GM18520 (cell line): Measurements from ENCODE around the gene GRIK4.
"Not testable (repeated sequence)": the region's sequence is repeated elsewhere in the genome, so short reads cannot be mapped to it uniquely, and the experiment has no call there.

Experiments used
- ATAC-seq: cut with Tn5 transposase; IDR thresholded peaks from one replicate; pipeline ENCODE4 v1.9.1; 2021; ENCODE audit not compliant: unreplicated experiment

The GRIK4 gene

DNA sequence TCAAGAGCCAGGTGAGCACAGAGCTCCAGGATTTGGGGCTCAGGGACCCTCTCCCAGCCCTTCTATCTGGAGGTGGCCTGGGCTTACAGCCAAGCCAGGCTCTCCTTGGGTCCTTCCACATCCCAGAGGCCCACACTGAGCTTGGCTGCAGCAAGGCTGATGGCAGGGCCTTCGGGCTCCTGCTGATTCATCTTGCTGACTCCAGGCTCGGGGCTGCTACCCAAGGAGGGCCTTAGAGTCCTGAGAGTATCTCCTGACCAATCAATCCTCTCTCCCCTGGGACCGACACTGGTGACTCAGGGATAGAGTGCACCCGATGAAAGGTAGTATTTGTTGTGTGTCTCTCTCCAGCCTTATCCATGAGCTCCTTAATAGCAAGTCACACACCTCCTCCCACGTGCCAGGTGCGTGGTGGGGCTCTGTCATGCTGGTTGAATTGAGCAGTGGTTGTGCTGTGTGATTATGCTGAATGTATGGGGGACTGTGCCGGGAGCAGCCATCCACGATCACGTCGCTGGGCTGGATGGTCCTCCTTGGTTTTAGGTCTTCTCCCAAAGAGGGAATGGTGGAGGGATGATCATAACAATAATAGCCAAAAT lies 62.3 kb downstream of the GRIK4 start:
- no peak for ATAC-seq

DNA sequence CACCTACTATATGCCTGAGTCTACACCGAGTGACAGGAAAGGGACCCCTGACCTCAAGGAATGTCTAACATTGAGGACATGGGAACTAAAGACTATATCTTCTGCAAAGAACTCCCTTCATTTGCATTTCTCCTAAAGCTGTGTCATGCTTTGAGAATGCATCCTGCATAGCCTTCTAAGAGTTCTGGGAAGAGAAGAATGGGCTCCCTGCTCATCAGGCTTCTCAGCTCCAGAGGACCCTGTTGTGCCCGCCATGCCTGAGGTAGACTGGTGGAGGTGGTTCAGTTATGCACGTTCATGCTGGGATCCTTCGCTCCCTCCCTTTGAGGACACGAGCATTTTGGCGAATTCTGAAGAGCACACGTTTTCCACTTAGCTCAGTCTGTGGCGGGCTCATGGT lies 63.3 kb downstream of the GRIK4 start:
- no peak for ATAC-seq

DNA sequence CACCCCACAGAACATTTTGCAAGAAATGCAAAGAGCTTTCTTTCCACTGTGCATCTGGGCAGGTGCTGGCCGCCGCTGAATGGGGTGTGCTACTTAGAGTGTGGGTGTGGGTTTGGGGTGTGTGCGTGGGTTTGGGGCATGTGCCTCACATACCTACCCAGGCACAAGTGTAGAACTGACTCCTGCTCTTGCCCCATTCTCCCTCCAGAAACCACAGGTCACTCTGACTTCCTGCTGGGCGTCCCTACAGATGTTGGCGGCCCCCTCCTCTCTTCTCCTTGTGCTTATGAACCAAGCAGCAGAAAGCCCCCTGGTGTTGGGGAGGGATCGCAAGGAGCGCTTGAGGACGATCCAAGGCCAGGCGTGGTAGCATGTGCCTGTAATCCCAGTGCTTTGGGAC lies 63.9 kb downstream of the GRIK4 start:
- no peak for ATAC-seq

DNA sequence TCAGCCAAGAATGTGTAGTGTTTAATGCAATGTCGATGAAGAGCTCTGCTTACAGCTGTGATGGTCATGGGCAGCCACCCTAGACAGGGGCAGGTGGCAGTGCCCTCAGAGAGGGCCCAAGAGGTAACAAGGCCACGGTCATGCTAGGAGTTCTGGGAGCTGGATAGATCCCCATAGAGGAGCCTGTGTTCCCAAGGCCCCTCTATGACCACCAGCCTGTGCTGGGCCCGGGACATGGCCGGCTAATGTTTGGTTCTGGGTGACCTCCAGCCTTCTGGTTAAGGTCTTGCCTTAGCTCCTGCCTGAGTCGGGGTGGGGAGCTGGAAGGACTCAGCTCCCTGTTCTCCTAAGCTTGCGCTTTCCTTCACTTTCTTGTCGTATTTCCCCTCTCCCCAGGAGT lies 65.1 kb downstream of the GRIK4 start:
- ATAC-seq, result no peak

DNA sequence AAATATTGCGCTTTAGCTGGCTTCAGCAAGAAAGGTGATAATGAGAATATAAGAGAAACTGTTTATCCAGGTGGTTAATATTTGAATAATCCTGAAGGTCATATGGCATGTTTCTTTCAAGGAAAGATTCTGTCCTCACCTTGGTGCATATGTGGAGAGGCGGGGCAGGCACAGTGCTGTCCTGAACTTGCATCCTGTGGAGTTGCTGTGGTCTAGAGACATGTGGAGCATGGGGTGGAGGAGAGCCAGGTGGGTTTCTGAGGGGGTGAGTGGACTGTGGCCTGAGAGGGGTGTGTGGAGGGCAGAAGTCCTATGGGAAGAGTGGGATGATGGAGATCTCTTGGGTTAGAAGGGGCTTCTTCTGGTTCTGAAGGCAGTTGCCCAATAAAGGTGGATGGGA lies 65.5 kb downstream of the GRIK4 start:
- no peak for ATAC-seq

DNA sequence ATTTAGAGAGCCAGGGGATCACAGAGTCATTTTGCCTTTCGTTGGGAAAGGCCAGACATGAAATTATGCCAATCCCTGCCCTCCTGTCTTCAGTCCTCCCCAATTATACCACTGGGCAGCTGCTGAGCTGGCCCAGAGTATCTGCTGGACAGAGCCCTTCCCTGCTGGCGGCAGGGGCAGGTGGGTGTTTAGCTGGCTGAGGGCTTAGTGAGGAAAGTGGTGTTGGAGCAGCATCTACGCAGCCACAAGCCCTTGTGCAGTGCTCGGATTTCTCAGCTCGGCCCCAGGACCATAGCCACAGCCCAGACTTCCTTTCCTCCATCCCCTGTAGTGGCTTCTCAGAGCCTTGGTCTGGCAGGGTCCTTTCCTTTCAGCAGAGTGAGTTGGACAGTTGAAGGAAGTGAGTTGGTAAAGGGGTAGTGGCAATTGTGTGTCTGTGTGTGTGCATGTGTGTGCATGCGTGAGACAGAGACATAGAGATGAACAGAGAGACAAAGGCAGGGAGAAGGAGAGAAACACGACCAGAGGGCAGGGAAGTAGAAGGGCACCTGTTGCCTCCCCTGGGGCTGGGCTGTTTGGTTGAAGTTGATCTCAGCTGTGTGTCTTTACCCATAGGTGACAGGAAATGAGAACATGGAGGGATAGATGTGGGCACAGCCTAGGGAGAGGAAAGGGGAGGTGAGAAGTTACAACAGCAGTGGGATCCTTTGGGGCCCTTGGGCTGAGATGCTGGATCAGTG lies 66.2 kb downstream of the GRIK4 start:
- ATAC-seq, result no peak

DNA sequence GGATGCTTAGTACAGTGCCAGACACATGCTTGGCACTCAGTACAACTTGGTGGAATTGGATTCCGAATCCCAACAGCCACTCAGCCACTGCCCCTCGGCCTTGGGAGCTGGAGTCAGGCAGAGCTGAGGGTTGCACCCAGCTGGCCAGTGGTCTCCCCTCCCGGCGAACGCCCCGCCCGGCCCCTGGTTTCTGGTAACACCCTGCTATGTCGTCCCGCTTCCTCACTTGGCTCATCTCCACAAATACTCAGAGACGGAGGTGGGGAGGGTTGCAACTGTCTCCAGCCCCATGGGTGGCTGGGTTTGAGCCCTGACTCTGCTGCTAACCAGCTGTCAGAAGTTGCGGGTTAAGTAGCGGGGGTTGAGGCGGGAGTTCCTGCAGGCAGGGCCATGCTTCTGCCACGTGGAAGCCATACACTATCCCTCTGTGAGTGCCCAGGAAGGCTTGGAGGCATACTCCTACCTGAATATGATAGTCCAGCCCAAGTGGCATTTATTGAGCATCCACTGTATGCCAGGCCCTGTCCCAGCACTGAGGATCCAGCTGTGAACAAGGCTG lies 67.1 kb downstream of the GRIK4 start:
- ATAC-seq, result no peak

DNA sequence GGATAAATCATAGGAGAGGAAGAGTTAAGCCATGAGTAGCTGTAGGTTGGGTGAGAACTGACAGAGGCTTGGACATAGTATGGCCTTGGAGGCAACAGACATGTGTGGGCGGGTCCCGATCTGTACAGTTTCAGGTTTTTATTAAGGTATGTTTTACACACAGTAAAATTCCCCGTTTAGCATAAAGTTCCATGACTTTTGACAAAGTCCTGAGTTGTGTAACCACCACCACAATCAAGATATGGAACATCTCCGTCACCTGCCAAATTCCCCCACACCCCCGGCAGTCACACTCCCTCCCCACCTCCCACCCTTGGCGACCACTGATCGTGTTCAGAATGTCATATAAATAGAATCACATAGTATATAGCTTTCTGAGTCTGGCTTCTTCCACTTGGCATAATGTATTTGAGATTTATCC lies 68.1 kb downstream of the GRIK4 start:
- no peak for ATAC-seq

DNA sequence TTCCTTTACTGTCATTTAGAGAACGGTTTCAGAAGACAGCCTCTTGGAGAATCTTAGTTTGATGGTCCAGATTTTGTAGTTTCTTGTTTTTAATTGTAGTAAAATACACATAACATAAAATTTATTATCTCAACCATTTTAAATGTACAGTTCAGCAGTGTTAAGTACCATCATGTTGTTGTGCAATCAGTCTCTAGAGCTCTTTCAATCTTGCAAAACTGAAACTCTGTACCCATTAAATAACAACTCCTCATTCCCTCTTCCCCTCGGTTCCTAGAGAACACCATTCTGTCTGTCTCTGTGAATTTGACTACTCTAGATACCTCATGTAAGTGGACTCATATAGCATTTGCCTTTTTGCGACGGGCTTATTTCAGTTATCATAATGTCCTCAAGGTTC lies 69.8 kb downstream of the GRIK4 start:
- ATAC-seq, result no peak

DNA sequence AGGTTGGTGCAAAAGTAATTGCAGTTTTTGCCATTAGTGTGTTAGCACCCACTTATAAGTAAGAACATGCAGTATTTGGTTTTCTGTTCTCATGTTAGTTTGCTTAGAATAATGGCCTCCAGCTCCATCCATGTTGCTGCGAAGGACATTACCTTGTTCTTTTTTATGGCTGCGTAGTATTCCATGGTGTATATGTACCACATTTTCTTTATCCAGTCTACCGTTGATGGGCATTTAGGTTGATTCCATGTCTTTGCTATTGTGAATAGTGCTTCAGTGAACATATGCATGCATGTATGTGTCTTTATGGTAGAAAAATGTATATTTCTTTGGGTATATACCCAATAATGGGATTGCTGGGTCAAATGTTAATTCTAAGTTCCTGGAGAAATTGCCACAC lies 71.0 kb downstream of the GRIK4 start:
- ATAC-seq, result not testable (repeated sequence)

DNA sequence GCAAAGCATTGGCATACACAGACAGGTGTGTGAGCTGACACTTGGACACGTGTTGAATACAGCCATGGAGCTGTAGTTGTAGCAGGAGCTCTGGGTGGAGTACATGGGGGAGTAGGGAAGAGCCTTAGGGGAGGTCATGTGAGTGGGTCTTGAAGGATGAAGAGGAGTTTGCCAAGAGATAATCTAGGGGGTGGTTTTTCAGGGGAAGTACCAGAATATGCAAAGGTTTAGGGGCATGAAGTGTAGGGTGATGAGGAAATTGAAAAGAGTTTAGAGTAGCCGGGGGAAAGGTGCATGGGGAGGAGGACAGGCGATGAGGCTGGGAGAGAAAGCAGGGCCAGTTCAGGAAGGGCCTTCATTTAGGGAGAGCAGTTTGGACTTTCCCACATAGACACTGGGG lies 74.5 kb downstream of the GRIK4 start:
- ATAC-seq, result no peak

DNA sequence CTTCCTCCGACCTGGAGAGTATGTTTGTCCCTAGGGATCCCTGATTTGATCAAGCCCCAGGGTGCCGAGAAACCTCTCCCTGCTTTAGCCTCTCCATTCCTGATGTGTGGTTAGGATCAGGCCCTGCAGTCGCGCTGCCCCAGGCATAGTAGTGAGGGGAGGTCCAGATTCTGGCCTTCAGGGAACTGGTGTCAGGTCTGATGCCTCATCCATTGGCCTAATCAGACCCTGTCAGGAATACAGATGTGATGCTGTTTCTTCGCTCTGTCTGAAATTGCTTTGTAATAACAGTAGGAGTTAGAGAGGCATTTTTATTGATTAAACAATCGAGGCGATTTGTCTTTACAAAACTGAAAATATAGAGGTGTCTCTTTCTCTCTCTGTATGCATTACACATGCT lies 75.2 kb downstream of the GRIK4 start:
- ATAC-seq, result no peak

DNA sequence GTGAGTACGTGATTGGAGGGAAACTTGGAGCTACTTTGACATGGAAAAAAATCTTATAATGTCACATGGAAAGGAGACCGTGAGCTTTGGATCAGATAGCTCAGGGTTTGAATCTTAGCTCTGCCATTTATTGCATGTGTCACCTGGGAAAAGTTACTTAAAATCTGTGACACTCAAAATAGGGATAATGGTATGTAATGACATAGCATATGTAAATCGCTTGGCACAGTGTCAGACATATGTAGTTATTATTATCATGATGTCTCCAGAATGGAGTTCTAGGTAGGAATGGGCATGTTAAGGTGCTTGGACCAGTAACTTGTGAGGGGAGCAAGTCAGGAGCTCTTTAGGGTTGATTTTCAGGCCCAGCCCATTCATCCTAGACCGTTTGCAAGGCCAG lies 75.8 kb downstream of the GRIK4 start:
- no peak for ATAC-seq

DNA sequence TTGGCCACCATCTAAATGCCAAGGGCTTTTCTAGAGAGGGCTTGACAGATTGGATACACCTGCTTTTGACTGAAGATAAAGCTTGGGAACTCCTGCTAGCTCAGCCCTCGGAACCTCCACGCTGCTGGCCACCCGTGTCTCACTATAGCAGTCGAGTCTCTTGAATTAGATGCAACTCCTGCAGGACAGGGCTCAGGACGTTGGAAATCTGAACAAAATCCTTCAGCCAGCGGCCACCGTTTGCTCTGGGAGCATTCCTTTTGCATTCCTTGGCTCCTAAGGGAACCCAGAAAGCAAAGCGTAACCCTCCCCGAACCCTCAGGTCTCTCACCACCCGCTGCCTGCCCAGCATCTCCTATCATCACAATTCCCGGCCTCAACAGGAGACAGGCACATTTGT lies 77.8 kb downstream of the GRIK4 start:
- ATAC-seq, result no peak

DNA sequence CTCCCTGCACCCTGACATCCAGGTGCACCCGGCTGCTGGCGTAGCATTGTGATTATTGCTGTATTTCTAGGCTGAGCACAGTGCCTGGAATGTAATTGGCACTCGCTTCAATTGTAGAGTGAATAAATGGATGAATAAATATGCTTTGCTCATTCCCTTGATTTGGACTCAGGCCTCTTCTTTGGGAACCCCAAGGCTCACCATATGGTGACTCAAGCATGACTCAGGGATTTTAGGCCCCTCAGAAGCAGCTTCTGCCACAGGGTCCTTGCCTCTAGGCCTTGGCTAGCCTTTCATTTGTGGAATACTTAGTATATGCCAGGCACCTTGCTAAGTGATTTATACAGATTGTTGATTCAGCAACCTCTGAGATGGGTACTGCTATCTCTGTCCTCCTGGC lies 78.9 kb downstream of the GRIK4 start:
- ATAC-seq, result no peak

DNA sequence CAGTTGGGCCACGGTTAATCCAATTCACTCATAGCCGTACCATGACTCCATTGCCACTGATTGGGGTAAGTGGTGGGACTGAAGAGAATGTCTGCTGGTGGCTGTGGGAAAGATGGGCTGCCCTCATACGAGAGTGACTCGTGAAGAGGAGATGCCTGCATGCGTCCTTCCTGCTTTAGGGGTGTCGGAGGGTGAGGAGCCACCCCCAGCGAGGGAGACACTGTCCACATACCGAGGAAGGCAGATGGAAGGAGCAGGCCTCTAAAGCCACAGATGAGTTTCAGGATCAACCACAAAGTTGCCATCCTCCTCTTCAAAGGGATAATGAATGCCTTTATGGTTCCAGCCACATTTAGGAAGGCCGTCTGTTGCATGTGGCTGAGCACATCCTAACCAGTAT lies 83.2 kb downstream of the GRIK4 start:
- ATAC-seq, result no peak

DNA sequence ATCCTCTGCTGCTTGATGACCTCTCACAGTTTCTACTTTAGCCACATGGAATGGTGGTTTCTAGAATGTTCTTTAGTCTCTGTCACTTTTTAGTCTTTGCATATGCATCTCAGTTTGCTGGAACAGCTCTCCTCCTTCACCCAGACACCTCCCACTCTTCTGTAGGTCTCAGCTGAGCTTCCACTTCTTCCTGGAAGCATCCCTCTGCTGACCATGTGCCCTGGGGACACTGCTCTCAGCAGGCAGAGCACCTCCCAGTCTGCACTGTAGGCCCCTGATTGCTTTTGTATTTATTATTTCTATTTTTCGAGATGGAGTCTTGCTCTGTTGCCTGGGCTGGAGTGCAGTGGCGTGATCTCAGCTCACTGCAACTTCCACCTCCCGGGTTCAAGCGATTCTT lies 84.0 kb downstream of the GRIK4 start:
- ATAC-seq, result no peak

DNA sequence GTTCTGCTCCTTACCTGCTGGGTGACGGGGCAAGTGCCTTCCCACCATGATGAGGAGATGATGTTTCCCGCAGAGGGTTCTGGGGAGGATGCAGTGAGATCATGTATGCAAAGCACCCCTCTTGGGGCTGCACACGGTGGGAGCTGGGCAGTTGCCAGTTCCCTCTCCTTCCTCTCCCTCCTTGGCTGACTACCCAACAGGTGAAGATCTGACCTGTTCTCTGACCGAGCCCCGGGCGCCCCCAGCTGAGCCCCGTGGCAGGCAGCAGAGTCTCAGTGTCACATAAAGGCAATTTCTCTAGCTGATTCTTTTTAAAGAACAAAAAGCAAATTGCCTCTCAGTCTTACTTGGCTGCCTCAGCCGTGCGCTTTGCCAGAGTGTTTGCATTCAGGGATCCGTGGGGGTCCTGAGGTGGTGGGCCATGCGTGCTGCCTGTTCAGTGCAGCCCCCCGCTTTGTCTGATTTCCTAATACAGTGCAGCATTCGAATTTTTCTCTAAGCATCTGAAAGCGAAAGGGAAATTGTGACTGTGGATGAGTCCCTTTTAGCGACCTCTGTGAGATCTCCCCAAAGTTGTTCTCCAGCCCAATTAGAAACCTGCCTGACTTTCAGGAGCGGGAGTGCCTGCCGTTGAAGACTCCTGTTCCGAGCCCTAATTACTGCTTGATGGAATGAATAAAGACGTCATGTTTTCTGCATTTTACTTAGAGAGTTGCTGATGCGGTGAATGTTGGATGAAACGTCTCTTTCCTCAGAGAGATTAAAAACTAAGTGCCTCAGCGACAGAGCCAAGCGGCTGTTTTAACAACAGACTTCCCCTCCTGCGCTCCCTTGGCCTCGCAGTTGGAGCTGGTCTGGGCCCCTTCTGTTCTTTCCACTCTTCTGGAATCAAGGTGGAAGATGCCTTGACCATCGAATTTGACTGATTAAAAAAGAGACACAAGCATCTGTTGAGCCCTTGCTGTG lies 86.0 kb downstream of the GRIK4 start:
- ATAC-seq, result no peak

DNA sequence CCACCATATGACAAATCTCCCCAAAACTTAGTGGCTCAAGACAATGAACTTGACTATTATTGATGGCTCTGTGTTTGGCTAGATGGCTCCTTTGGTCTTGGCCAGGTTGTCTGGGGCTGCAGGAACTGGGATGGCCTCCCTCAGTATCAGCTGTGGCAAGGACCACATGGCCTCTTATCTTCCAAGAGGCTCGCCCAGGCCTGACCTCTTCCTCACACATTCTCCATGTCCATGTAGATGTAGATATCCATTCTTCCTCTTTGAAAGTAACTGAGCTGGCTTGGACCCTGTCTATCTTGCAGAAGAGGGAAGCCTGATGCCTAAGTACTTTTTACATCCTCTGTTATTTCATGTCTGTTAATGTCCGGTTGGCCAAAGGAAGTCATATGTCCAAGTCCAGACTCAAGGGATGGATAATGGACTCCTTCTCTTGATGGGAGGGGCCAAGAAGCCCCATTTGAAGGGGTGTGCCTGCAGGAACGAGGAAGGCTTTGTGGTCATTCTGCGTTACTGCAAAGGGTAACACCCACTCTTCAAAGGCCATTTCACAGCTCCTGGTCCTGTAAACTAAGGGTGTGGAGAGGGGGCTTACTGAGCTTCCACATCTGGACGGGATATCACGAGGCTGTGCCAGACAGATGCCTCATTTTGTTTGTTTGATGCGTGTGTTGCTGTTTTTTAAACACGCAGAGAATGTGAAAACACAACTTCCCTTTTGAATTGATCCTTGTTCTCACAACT lies 87.1 kb downstream of the GRIK4 start:
- ATAC-seq, result no peak

DNA sequence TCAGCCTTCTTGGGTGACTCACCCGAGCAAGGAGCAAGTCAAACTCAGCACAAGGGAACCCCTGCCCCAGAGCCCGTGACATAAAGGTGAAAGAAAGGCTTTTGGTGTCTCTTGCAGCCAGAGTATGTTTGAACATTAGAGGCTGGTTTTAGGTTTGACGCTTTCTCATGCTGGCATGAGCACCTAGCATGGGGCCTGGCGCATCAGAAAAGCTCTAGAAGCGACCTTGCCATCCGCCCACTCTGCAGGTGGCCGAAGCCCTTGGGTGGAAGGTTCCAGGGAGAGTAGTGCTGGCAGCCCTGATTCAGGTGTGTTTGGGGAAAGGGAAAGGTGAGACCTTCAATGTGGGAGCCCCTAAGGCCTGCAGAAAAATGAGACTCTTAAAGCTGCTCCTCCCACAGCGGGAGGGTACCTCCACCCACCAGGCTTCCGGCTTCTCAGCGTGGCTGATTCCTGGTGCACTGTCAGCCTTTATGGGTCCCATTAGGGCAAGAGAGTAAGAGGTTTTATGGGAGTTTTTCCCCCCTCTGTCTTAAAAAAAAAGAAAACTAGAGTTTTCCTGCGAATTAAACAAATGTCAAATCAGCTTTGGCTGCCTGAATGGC lies 88.4 kb downstream of the GRIK4 start:
- ATAC-seq, result no peak
